SK-N-SH treated with all-trans-retinoic acid at 6 μM for 48 hours (cell line): ENCODE data around the gene DNAJC4.

ENCODE experiments used
- ATAC-seq: fragments of 200-7000 bp; cut with Tn5 transposase; 3 replicates; pipeline ENCODE4 v1.9.1; 2020; ENCODE audit warnings: mild to moderate bottlenecking, moderate library complexity
- CREB5 ChIP-seq: fragments of 250-450 bp; sonication (Bioruptor Pico); IDR thresholded peaks from 2 replicates; pipeline ENCODE4 v1.5.1; 2020; ENCODE audit warnings: low read depth, mild to moderate bottlenecking, moderate library complexity
- OSR1 ChIP-seq: fragments of 250-450 bp; sonication (Bioruptor Pico); IDR thresholded peaks from 2 replicates; pipeline ENCODE4 v1.8.0; 2022; ENCODE audit warnings: moderate library complexity, mild to moderate bottlenecking, inconsistent platforms
- POU6F1 ChIP-seq: fragments of 250-450 bp; sonication (Bioruptor Pico); IDR thresholded peaks from 2 replicates; pipeline ENCODE4 v1.8.0; 2021; ENCODE audit warnings: low read depth, mild to moderate bottlenecking, moderate library complexity, borderline replicate concordance
- TOX ChIP-seq: fragments of 250-450 bp; sonication (Bioruptor Pico); IDR thresholded peaks from 2 replicates; pipeline ENCODE4 v1.8.0; 2021; ENCODE audit warnings: mild to moderate bottlenecking, moderate library complexity, borderline replicate concordance
- ZFP30 ChIP-seq: fragments of 450-650 bp; formaldehyde crosslinking; IDR thresholded peaks from 2 replicates; pipeline ENCODE4 v1.5.0; 2022; ENCODE audit warnings: mild to moderate bottlenecking, moderate library complexity

The DNAJC4 gene

GRCh38 chr11:64281957-64282770 lies 51.8 kb downstream of the DNAJC4 start:
- no peak for ATAC-seq

GRCh38 chr11:64283092-64283491 lies 52.7 kb downstream of the DNAJC4 start:
- ATAC-seq, result no peak
- TF ChIP-seq ZFP30 (CRISPR knock-in tag) (no peak), CREB5 (CRISPR knock-in tag) (no peak), TOX (no peak), OSR1 (CRISPR knock-in tag) (no peak)
- TF ChIP-seq, all 23 proteins: peak for 0

More at GRCh38 chr11:64281957-64282770, 51.8 kb downstream of the DNAJC4 start:
- TF ChIP-seq POU6F1 (CRISPR knock-in tag), result no peak
- TF ChIP-seq, all 23 proteins: peak for 0
